Large intestine (tissue), 12 donors: Measurements from ENCODE around the gene SELENOM. TPM values are rescaled to one million over a fixed set of nuclear protein-coding genes. Genes with fewer than 3 reads are reported as not detected.

Experiments
- DNase-seq, 2 donors: peaks; one replicate each; pipeline versions ENCODE4 v3.0.0 to v3.0.0-alpha.2; 2013
- H3K27ac ChIP-seq: one replicate; pipeline ENCODE4 v1.5.1; 2013; ENCODE audit warnings: low read length
- H3K27me3 ChIP-seq: 2 replicates; pipeline ENCODE4 v1.6.1; 2013; ENCODE audit warnings: low read length; ENCODE audit not compliant: control insufficient read depth, insufficient read depth
- H3K36me3 ChIP-seq: 2 replicates; pipeline ENCODE4 v1.6.1; 2013; ENCODE audit warnings: low read length; ENCODE audit not compliant: control insufficient read depth, insufficient read depth
- H3K4me1 ChIP-seq: one replicate; pipeline ENCODE4 v1.6.1; 2013; ENCODE audit warnings: low read length; ENCODE audit not compliant: control insufficient read depth, insufficient read depth
- H3K4me3 ChIP-seq: one replicate; pipeline ENCODE4 v1.5.1; 2013; ENCODE audit warnings: low read length
- H3K9me3 ChIP-seq: one replicate; pipeline ENCODE4 v1.6.1; 2013; ENCODE audit warnings: mild to moderate bottlenecking, low read depth, low read length, moderate library complexity; ENCODE audit not compliant: control insufficient read depth
- WGBS: methylation state at CpG from one replicate; pipeline ENCODE4 v1.1.5; 2013; ENCODE audit warnings: low lambda C conversion rate; ENCODE audit not compliant: insufficient coverage; 5-methylcytosine and 5-hydroxymethylcytosine counted together
- long read RNA-seq, 11 donors: transcript quantifications; one replicate each; lab custom pipeline, GENCODE V29; 2026
- polyA plus RNA-seq: library from polyadenylated mRNA; unstranded; fragments of 120-200 nt; gene quantifications from one replicate; pipeline ENCODE4 v1.2.1, GENCODE V29; 2013

Gene SELENOM
- 52.7 TPM for polyA plus RNA-seq
- long read RNA-seq, donor 1, transcript SELENOM-201 (5 exons, 694 nt): major isoform, 18 of 19 reads
- long read RNA-seq, donor 1, partial matches to known transcripts: 0 of 19 reads
- long read RNA-seq, donor 1, other reads (novel, unspliced or antisense): 0 of 19 reads
- long read RNA-seq, donor 2, transcript SELENOM-201 (5 exons, 694 nt): major isoform, 47 of 50 reads
- long read RNA-seq, donor 2, partial matches to known transcripts: 0 of 50 reads
- long read RNA-seq, donor 2, other reads (novel, unspliced or antisense): 0 of 50 reads
- long read RNA-seq, donor 3, transcript SELENOM-201 (5 exons, 694 nt): major isoform, 47 of 50 reads
- long read RNA-seq, donor 3, partial matches to known transcripts: 0 of 50 reads
- long read RNA-seq, donor 3, other reads (novel, unspliced or antisense): 0 of 50 reads
- long read RNA-seq, donor 4, transcript SELENOM-201 (5 exons, 694 nt): major isoform, 7 of 9 reads
- long read RNA-seq, donor 4, partial matches to known transcripts: 0 of 9 reads
- long read RNA-seq, donor 4, other reads (novel, unspliced or antisense): 0 of 9 reads
- long read RNA-seq, donor 5, transcript SELENOM-201 (5 exons, 694 nt): major isoform, 28 of 29 reads
- long read RNA-seq, donor 5, partial matches to known transcripts: 0 of 29 reads
- long read RNA-seq, donor 5, other reads (novel, unspliced or antisense): 0 of 29 reads
- long read RNA-seq, donor 6, transcript SELENOM-201 (5 exons, 694 nt): major isoform, 36 of 39 reads
- long read RNA-seq, donor 6, partial matches to known transcripts: 0 of 39 reads
- long read RNA-seq, donor 6, other reads (novel, unspliced or antisense): 0 of 39 reads
- long read RNA-seq, donor 7, transcript SELENOM-201 (5 exons, 694 nt): major isoform, 35 of 35 reads
- long read RNA-seq, donor 7, partial matches to known transcripts: 0 of 35 reads
- long read RNA-seq, donor 7, other reads (novel, unspliced or antisense): 0 of 35 reads
- long read RNA-seq, donor 8, transcript SELENOM-201 (5 exons, 694 nt): major isoform, 47 of 48 reads
- long read RNA-seq, donor 8, partial matches to known transcripts: 0 of 48 reads
- long read RNA-seq, donor 8, other reads (novel, unspliced or antisense): 0 of 48 reads
- long read RNA-seq, donor 9, transcript SELENOM-201 (5 exons, 694 nt): major isoform, 26 of 29 reads
- long read RNA-seq, donor 9, partial matches to known transcripts: 0 of 29 reads
- long read RNA-seq, donor 9, other reads (novel, unspliced or antisense): 0 of 29 reads
- long read RNA-seq, donor 10, transcript SELENOM-201 (5 exons, 694 nt): major isoform, 43 of 45 reads
- long read RNA-seq, donor 10, partial matches to known transcripts: 0 of 45 reads
- long read RNA-seq, donor 10, other reads (novel, unspliced or antisense): 0 of 45 reads
- long read RNA-seq, donor 11, transcript SELENOM-201 (5 exons, 694 nt): major isoform, 29 of 31 reads
- long read RNA-seq, donor 11, partial matches to known transcripts: 0 of 31 reads
- long read RNA-seq, donor 11, other reads (novel, unspliced or antisense): 0 of 31 reads

- WGBS: 0% methylated on average over 2 of the region's 67 CpGs
- Histone ChIP-seq H3K9me3 (no peaks in the 10 kb centered on the region), H3K27ac (peak within 1 kb of the TSS; percentile 75), H3K36me3 (peaks cover 25% of the 10 kb centered on the region), H3K4me1 (peaks cover 17% of the 10 kb centered on the region), H3K4me3 (peak within 1 kb of the TSS; percentile 56), H3K27me3 (no peaks in the 10 kb centered on the region)
- peak; percentile 97 for DNase-seq
Observed at GRCh38 chr22:31107178-31107893, at the start of gene SELENOM. TSS of gene SELENOM (minus strand) at chr22:31107568. CDS start at chr22:31107505, 63 bp downstream.

DNA sequence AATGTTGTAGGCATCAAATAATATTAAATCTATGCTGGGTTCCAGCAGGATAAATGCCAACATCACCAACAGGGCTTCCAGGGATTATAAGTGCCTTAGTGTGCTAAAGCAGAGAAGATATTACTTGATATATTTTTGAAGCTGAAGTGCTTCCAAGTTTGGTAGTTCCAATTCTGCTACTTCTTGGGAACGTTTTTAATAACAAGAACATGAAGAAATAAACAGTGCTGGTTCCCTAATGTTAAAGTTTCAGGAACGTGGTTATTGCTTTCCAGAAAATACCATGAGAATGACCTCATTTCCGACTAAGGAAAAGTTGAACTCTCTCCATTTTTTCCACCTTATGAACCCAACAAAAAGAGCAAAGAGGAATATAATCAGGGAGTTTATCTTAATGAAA, 48.1 kb upstream of the SELENOM start:
- Histone ChIP-seq H3K9me3 (no peaks in the 10 kb centered on the region), H3K27ac (peak overlapping the region; percentile 65), H3K36me3 (no peaks in the 10 kb centered on the region), H3K4me1 (peaks cover 2% of the 10 kb centered on the region), H3K27me3 (no peaks in the 10 kb centered on the region), H3K4me3 (no peak overlapping the region)
- DNase-seq: peak in 1 of 2 donors; percentile 17
- 53% methylated on average over 3 of the region's 3 CpGs for WGBS

DNA sequence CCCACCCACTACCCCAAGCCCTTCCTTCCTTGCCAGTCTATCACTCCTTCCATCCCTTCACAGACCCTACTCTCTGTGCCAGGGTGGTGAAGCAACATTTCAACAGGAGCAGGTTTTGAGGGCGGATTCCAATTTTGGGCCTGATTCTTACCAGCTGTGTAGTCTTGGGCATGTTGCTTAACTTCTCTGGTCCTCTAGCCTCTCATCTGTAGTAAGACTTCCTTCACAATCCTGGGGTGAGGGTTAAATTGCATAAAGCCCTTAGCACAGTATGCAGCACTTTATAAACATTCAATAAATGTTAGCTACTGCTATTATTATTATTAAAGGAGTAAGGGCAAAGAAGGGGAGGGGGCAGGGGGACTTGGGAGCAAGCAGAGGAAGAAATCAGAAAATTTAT, 47.6 kb upstream of the SELENOM start:
- peak overlapping the region; percentile 1 for H3K27ac ChIP-seq
- H3K36me3 ChIP-seq: no peaks in the 10 kb centered on the region
- no peak overlapping the region for H3K4me3 ChIP-seq
- H3K27me3 ChIP-seq: no peaks in the 10 kb centered on the region
- peaks cover 2% of the 10 kb centered on the region for H3K4me1 ChIP-seq
- DNase-seq: no peak
- no peaks in the 10 kb centered on the region for H3K9me3 ChIP-seq
- WGBS: no CpG with 5 or more reads among the region's 1 CpG

DNA sequence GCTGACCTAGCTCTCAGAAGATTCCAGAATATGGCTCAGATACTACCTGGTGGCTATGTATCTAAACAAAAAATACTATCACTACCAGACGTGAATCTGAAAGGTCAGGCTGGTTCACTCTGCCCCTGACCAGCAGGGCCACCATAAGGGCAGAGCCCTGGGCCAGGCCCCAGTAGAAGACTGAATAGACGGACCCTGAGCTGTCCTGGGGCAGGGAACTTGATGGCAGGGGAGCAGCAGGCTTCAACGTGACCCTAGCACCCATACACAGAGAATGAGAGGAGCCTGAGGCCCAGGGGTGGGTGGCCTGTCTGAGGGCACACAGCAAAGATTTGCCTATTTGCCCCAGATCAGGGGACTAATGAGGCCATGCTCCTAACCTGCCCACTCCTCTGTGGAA, 46.0 kb upstream of the SELENOM start:
- DNase-seq: no peak
- H3K9me3 ChIP-seq: no peaks in the 10 kb centered on the region
- no peak overlapping the region for H3K27ac ChIP-seq
- no peaks in the 10 kb centered on the region for H3K36me3 ChIP-seq
- H3K4me3 ChIP-seq: no peak overlapping the region
- no CpG with 5 or more reads among the region's 3 CpGs for WGBS
- H3K27me3 ChIP-seq: no peaks in the 10 kb centered on the region
- peaks cover 2% of the 10 kb centered on the region for H3K4me1 ChIP-seq

DNA sequence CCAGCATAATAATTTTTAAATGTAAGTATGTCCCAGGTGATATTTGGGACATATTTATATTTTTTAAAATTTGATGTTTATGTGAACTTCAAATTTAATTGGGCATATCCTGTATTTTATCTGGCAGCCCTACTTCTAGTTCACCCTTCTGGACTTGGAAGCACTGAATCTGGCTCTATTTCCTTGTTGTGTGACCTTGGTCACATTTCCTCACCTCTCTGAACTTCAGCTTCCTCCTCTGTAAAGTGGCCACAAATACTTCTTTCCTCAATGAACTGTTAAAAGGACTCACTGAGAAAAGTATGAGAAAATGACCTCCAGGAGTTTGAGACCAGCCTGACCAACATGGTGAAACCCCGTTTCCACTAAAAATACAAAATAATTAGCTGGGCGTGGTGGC, 44.5 kb upstream of the SELENOM start:
- Histone ChIP-seq H3K9me3 (no peaks in the 10 kb centered on the region), H3K27ac (no peak overlapping the region), H3K4me1 (peaks cover 2% of the 10 kb centered on the region), H3K27me3 (no peaks in the 10 kb centered on the region), H3K36me3 (no peaks in the 10 kb centered on the region), H3K4me3 (no peak overlapping the region)
- WGBS: 100% methylated on average over 1 of the region's 2 CpGs
- no peak for DNase-seq

DNA sequence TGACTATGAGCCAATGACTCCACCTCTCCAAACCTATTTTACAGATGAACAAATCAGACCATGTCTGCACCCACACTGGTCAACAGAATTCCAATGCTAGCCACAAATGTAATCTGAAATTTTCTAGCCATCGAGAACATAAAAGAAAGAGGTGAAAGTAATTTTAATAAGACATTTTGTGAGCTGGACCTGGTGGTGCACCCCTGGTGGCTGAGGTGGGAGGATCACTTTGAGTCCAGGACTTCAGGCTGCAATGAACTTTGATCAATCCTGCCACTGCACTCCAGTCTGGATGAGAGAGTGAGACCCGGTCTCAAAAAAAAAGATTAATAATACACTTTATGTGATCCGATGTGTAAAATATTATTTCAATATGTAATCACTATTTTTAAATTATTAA, 43.2 kb upstream of the SELENOM start:
- Histone ChIP-seq H3K4me1 (peaks cover 2% of the 10 kb centered on the region), H3K9me3 (no peaks in the 10 kb centered on the region), H3K27me3 (no peaks in the 10 kb centered on the region), H3K4me3 (no peak overlapping the region), H3K27ac (no peak overlapping the region), H3K36me3 (no peaks in the 10 kb centered on the region)
- DNase-seq: peak; percentile 22 to 37
- 80% methylated on average over 1 of the region's 3 CpGs for WGBS

DNA sequence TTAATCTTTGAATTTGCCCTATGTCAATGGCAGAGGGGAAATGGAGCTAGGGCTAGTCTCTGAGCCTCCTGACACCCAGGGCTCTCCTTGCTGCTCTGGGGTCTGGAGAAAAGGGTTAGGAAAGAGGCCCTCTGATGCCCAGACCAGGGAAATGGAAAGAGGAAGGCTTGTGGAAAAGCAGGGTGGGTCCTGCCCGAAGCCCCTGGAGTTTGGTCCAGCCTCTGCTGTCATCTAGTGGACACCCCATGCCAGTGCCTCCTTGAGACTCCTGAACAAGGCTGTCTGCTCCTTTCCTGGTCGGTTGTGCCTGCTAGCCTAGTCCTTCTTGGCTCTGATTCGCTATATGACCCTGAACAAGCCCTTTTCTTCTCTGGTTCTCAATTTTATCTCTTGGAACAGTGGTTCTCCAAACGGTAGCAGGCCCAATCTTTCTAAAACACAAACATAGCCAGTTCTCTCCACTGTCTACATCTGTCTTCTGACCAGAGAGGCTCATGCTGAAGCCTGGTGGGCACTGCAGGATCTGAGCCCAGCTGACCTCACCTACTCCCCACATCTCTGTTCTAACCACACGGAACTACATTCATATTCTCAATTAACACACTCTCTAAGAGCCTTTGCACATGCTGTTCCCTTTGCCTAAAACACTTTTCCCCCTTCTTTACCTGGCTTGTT, 41.7 kb upstream of the SELENOM start:
- H3K4me3 ChIP-seq: no peak overlapping the region
- DNase-seq: peak; percentile 65
- H3K4me1 ChIP-seq: peaks cover 2% of the 10 kb centered on the region
- peaks cover 2% of the 10 kb centered on the region for H3K9me3 ChIP-seq
- no peaks in the 10 kb centered on the region for H3K36me3 ChIP-seq
- H3K27ac ChIP-seq: no peak overlapping the region
- 20% methylated on average over 2 of the region's 5 CpGs for WGBS
- H3K27me3 ChIP-seq: no peaks in the 10 kb centered on the region

- H3K4me3 ChIP-seq: no peak overlapping the region
- no peak overlapping the region for H3K27ac ChIP-seq
- H3K36me3 ChIP-seq: no peaks in the 10 kb centered on the region
- DNase-seq: no peak
- H3K4me1 ChIP-seq: peaks cover 2% of the 10 kb centered on the region
- no peaks in the 10 kb centered on the region for H3K27me3 ChIP-seq
- no CpG with 5 or more reads among the region's 1 CpG for WGBS
- H3K9me3 ChIP-seq: peaks cover 2% of the 10 kb centered on the region
Observed at GRCh38 chr22:31148488-31148887, 41.1 kb upstream of the SELENOM start.

DNA sequence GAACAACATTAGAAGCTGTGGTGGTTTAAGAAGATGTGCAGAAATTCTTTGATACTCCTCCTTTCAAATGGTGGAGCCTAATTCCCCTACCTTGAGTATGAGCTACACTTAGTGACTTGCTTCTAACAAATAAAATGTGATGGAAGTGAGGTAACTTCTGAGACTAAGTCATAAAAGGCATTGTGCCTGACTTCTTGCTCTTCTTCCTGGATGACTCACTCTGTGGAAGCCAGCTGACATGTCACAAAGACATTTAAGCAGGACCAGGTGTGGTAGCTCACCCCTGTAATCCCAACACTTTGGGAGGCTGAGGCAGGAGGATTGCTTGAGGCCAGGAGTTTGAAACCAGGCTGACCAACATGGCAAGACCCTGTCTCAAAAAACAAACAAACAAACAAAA, 36.9 kb upstream of the SELENOM start:
- Histone ChIP-seq H3K27me3 (peaks cover 18% of the 10 kb centered on the region), H3K9me3 (peaks cover 2% of the 10 kb centered on the region), H3K4me1 (no peaks in the 10 kb centered on the region), H3K4me3 (no peak overlapping the region), H3K36me3 (no peaks in the 10 kb centered on the region), H3K27ac (no peak overlapping the region)
- DNase-seq: peak in 1 of 2 donors; percentile 34
